ENCODE measurements around the gene CCDC141. TPM values are rescaled to one million over a fixed set of nuclear protein-coding genes. Genes with fewer than 3 reads are reported as not detected.

The CCDC141 gene
- polyA plus RNA-seq, 1 donor from 2014 or later: 0.27 TPM

- no peak overlapping the region for H3K4me2 ChIP-seq (ENCODE audit: low read length)
- no peaks in the 10 kb centered on the region for H4K20me1 ChIP-seq (ENCODE audit: insufficient read depth)
- H3K27ac ChIP-seq (ENCODE audit: low read length): no peak overlapping the region
- no peak for TF ChIP-seq REST (IDR thresholded peaks at IDR 0.05; ENCODE audit: borderline replicate concordance)
- no peak for TF ChIP-seq RAD21 (conservative IDR thresholded peaks at IDR 0.05)
- no peak for TF ChIP-seq POLR2AphosphoS5 (IDR thresholded peaks at IDR 0.05)
- no peak for TF ChIP-seq EZH2 (IDR thresholded peaks at IDR 0.05; ENCODE audit: borderline replicate concordance, insufficient read depth, low read length, poor library complexity, severe bottlenecking)
- TF ChIP-seq EP300 (conservative IDR thresholded peaks at IDR 0.05; ENCODE audit: poor library complexity, severe bottlenecking): no peak
- TF ChIP-seq CTCF (IDR thresholded peaks at IDR 0.05; ENCODE audit: poor library complexity, severe bottlenecking): no peak
- no peak for TF ChIP-seq TAF1 (IDR thresholded peaks at IDR 0.05; ENCODE audit: low read depth)
- no peak for TF ChIP-seq MXI1 (conservative IDR thresholded peaks at IDR 0.05; ENCODE audit: poor library complexity, severe bottlenecking)
- TF ChIP-seq SMC3 (conservative IDR thresholded peaks at IDR 0.05; ENCODE audit: poor library complexity): no peak
- H3K9me3 ChIP-seq (ENCODE audit: low read length): no peaks in the 10 kb centered on the region
- H3K36me3 ChIP-seq (ENCODE audit: insufficient read depth, low read length): no peaks in the 10 kb centered on the region
- H2AFZ ChIP-seq (ENCODE audit: low read depth, low read length): no peak overlapping the region
- H3K9ac ChIP-seq (ENCODE audit: low read length): no peak overlapping the region
- no peaks in the 10 kb centered on the region for H3K27me3 ChIP-seq (ENCODE audit: insufficient read depth, low read depth, low read length)
- H3F3A ChIP-seq (ENCODE audit: insufficient read depth, low read length, poor library complexity, severe bottlenecking): no peaks in the 10 kb centered on the region
- H3K79me2 ChIP-seq (replicated peaks; ENCODE audit: insufficient read depth, low read length): no peaks in the 10 kb centered on the region
- no peaks in the 10 kb centered on the region for H3K9me2 ChIP-seq (ENCODE audit: insufficient read depth, low read length)
- H3K4me3 ChIP-seq (ENCODE audit: low read length): no peak overlapping the region
Observed at GRCh38 chr2:178962152-178962551, 87.8 kb downstream of the CCDC141 start.

GRCh38 chr2:178954049-178954448 lies 95.9 kb downstream of the CCDC141 start:
- Histone ChIP-seq H3K9me2 (ENCODE audit: insufficient read depth, low read length) (no peaks in the 10 kb centered on the region), H3K36me3 (ENCODE audit: insufficient read depth, low read length) (no peaks in the 10 kb centered on the region), H3K9ac (ENCODE audit: low read length) (no peak overlapping the region), H4K20me1 (ENCODE audit: insufficient read depth) (no peaks in the 10 kb centered on the region), H3F3A (ENCODE audit: insufficient read depth, low read length, poor library complexity, severe bottlenecking) (no peaks in the 10 kb centered on the region), H3K9me3 (ENCODE audit: low read length) (no peaks in the 10 kb centered on the region), H3K4me2 (ENCODE audit: low read length) (no peak overlapping the region), H3K27ac (ENCODE audit: low read length) (no peak overlapping the region), H3K79me2 (replicated peaks; ENCODE audit: insufficient read depth, low read length) (no peaks in the 10 kb centered on the region), H2AFZ (ENCODE audit: low read depth, low read length) (no peak overlapping the region), H3K4me3 (ENCODE audit: low read length) (no peak overlapping the region), H3K27me3 (ENCODE audit: insufficient read depth, low read depth, low read length) (no peaks in the 10 kb centered on the region)
- TF ChIP-seq MXI1 (conservative IDR thresholded peaks at IDR 0.05; ENCODE audit: poor library complexity, severe bottlenecking): no peak
- TF ChIP-seq EP300 (conservative IDR thresholded peaks at IDR 0.05; ENCODE audit: poor library complexity, severe bottlenecking): no peak
- no peak for TF ChIP-seq EZH2 (IDR thresholded peaks at IDR 0.05; ENCODE audit: borderline replicate concordance, insufficient read depth, low read length, poor library complexity, severe bottlenecking)
- TF ChIP-seq REST (IDR thresholded peaks at IDR 0.05; ENCODE audit: borderline replicate concordance): no peak
- TF ChIP-seq TAF1 (IDR thresholded peaks at IDR 0.05; ENCODE audit: low read depth): no peak
- no peak for TF ChIP-seq SMC3 (conservative IDR thresholded peaks at IDR 0.05; ENCODE audit: poor library complexity)
- TF ChIP-seq POLR2AphosphoS5 (IDR thresholded peaks at IDR 0.05): no peak
- TF ChIP-seq CTCF (IDR thresholded peaks at IDR 0.05; ENCODE audit: poor library complexity, severe bottlenecking): no peak
- TF ChIP-seq RAD21 (conservative IDR thresholded peaks at IDR 0.05): no peak

Data from neural cell (in vitro differentiated cells).